Mesendoderm (in vitro differentiated cells): ENCODE data around the gene SQOR.
A peak's percentile ranks its signal among the peaks of the same experiment; 100 is the strongest.

Experiments used
- DNase-seq: peaks from one replicate; pipeline ENCODE4 v3.0.0; 2013
- H2AK5ac ChIP-seq: 2 replicates; pipeline ENCODE4 v1.6.1; 2013; ENCODE audit warnings: low read length, inconsistent platforms
- H2BK120ac ChIP-seq: 2 replicates; pipeline ENCODE4 v1.6.1; 2013; ENCODE audit warnings: low read depth, mild to moderate bottlenecking, low read length, moderate library complexity, mixed read lengths
- H2BK15ac ChIP-seq: replicated peaks from 2 replicates; pipeline ENCODE4 v1.6.1; 2013; ENCODE audit warnings: low read depth, mild to moderate bottlenecking, moderate library complexity
- H2BK5ac ChIP-seq: 2 replicates; pipeline ENCODE4 v1.6.1; 2013; ENCODE audit warnings: low read length, inconsistent platforms
- H3K18ac ChIP-seq: 2 replicates; pipeline ENCODE4 v1.6.1; 2013; ENCODE audit warnings: mild to moderate bottlenecking, low read length, mixed read lengths
- H3K23ac ChIP-seq: one replicate; pipeline ENCODE4 v1.6.1; 2013; ENCODE audit warnings: low read length
- H3K27ac ChIP-seq: 2 replicates; pipeline ENCODE4 v1.5.1; 2013; ENCODE audit warnings: low read depth, mild to moderate bottlenecking, inconsistent platforms, low read length, moderate library complexity
- H3K27me3 ChIP-seq: 2 replicates; pipeline ENCODE4 v1.6.1; 2013; ENCODE audit warnings: low read length, control low read depth, mild to moderate bottlenecking, inconsistent platforms; ENCODE audit not compliant: insufficient read depth, poor library complexity
- H3K36me3 ChIP-seq: 2 replicates; pipeline ENCODE4 v1.6.1; 2013; ENCODE audit warnings: low read length, inconsistent platforms; ENCODE audit not compliant: control insufficient read depth, insufficient read depth
- H3K4ac ChIP-seq: one replicate; pipeline ENCODE4 v1.6.1; 2013; ENCODE audit warnings: low read depth, mild to moderate bottlenecking, low read length, moderate library complexity
- H3K4me1 ChIP-seq: 2 replicates; pipeline ENCODE4 v1.6.1; 2013; ENCODE audit warnings: low read depth, low read length, inconsistent platforms; ENCODE audit not compliant: control insufficient read depth
- H3K4me2 ChIP-seq: 2 replicates; pipeline ENCODE4 v1.6.1; 2013; ENCODE audit warnings: low read length
- H3K4me3 ChIP-seq: 2 replicates; pipeline ENCODE4 v1.5.1; 2013; ENCODE audit warnings: mild to moderate bottlenecking, low read length
- H3K56ac ChIP-seq: one replicate; pipeline ENCODE4 v1.6.1; 2013; ENCODE audit warnings: low read length
- H3K79me1 ChIP-seq: 2 replicates; pipeline ENCODE4 v1.6.1; 2013; ENCODE audit warnings: low read length, inconsistent platforms
- H3K79me2 ChIP-seq: 2 replicates; pipeline ENCODE4 v1.6.1; 2013; ENCODE audit warnings: mild to moderate bottlenecking, low read length; ENCODE audit not compliant: control insufficient read depth, insufficient read depth
- H3K9ac ChIP-seq: 2 replicates; pipeline ENCODE4 v1.6.1; 2013; ENCODE audit warnings: low read length, inconsistent platforms
- H4K5ac ChIP-seq: one replicate; pipeline ENCODE4 v1.6.1; 2013; ENCODE audit warnings: low read length
- H4K8ac ChIP-seq: one replicate; pipeline ENCODE4 v1.6.1; 2013; ENCODE audit warnings: low read depth, mild to moderate bottlenecking, control low read depth, low read length, moderate library complexity
- WGBS: extraction: QIAGEN DNeasy Blood & Tissue Kit; methylation state at CpG from one replicate; pipeline ENCODE4 v1.1.7; 2013; ENCODE audit warnings: low lambda C conversion rate, missing lambda C conversion rate; ENCODE audit not compliant: insufficient coverage; ENCODE audit errors: extremely low coverage; 5-methylcytosine and 5-hydroxymethylcytosine counted together

SQOR gene

DNA sequence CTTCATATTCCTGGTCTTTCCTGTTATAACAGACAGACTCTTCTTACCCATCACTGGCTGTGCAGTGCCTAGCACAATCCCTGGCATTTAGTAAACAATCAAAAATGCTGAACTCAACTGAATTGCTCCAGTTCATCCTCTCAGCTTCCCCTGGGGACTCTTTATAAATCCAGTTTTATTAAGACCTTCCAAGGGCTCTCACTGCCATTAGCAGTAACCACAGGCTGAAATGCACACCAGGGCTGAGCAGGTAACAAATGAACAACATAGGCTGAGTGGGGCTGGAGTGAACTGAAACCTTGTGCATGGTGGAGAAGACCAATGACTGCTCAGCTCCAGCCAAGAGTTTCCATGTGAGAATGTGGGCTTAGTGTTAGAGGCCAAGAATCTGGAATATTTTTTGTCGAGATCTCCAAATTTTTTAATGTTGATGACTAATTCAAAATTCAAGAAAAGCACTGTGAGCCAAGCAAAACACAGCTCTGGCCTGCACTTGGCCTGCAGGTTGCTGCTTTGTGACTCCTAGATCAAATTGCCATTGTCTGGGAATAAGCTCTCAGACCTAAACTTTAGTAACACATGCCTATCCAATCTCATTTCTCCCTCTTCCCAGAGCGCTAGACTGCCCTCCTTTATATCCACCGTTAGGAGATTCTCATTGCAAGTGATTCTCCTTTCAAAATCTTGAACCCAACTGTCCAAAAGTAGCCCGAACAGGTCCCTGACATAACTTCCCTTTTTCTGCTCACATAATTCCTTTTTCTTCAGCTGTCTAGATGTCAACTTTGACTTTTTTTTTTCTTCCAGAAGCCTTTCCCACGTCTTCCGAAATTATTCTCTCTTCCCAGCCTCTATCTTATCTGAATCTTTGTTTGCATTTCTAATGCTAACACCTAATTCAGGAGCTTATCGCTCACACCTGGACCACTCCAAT lies 7.4 kb downstream of the SQOR start:
- DNase-seq, result peak; percentile 33
- Histone ChIP-seq H3K4ac (no peak overlapping the region), H3K27ac (no peak overlapping the region)

DNA sequence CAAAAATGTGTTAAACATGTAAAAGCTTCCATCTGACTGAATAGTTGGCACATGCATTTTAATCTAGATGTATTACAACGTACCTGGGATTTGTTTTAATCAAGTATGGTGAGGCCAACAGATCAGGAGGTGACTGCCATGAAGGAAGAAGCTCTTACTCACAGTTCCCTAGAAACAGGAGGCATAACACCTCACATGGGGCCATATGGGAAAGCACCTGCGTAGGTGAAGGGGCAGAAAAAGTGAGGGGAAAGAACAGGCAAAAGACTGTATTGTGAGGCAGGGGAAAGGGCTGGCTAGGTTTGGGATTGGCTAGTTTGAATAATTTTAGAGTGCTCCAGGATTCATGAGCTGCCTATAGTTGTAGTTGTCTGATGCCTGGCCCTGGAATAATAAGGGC lies 9.6 kb downstream of the SQOR start:
- H3K27ac ChIP-seq, result no peak overlapping the region
- no peak overlapping the region for H2BK5ac ChIP-seq
- H2BK120ac ChIP-seq, result no peak overlapping the region
- no peak overlapping the region for H3K56ac ChIP-seq
- no peak for DNase-seq
- no peak overlapping the region for H3K4me2 ChIP-seq
- H3K27me3 ChIP-seq, result peaks cover 6% of the 10 kb centered on the region
- H3K36me3 ChIP-seq, result no peaks in the 10 kb centered on the region
- H3K23ac ChIP-seq, result no peak overlapping the region
- no peak overlapping the region for H3K4ac ChIP-seq
- no peaks in the 10 kb centered on the region for H3K79me1 ChIP-seq
- no peak overlapping the region for H2AK5ac ChIP-seq
- H4K5ac ChIP-seq, result no peak overlapping the region
- H4K8ac ChIP-seq, result no peak overlapping the region
- no peak overlapping the region for H3K18ac ChIP-seq
- H3K79me2 ChIP-seq, result no peaks in the 10 kb centered on the region
- no peak overlapping the region for H2BK15ac ChIP-seq
- no peaks in the 10 kb centered on the region for H3K4me1 ChIP-seq
- no CpG with 5 or more reads among the region's 2 CpGs for WGBS
- no peak overlapping the region for H3K4me3 ChIP-seq
- H3K9ac ChIP-seq, result no peak overlapping the region

More for the DNA sequence above, 7.4 kb downstream of the SQOR start:
- H2BK120ac ChIP-seq, result no peak overlapping the region
- no peak overlapping the region for H2AK5ac ChIP-seq
- H3K27me3 ChIP-seq, result peaks cover 6% of the 10 kb centered on the region
- no peak overlapping the region for H3K4me2 ChIP-seq
- H3K36me3 ChIP-seq, result no peaks in the 10 kb centered on the region
- no peak overlapping the region for H2BK5ac ChIP-seq
- H3K4me3 ChIP-seq, result no peak overlapping the region
- H4K5ac ChIP-seq, result no peak overlapping the region
- H4K8ac ChIP-seq, result no peak overlapping the region
- H3K56ac ChIP-seq, result no peak overlapping the region
- H3K23ac ChIP-seq, result no peak overlapping the region
- no peak overlapping the region for H3K18ac ChIP-seq
- H3K79me2 ChIP-seq, result no peaks in the 10 kb centered on the region
- no peaks in the 10 kb centered on the region for H3K79me1 ChIP-seq
- H3K9ac ChIP-seq, result no peak overlapping the region
- WGBS, result no CpG with 5 or more reads among the region's 7 CpGs
- no peaks in the 10 kb centered on the region for H3K4me1 ChIP-seq
- H2BK15ac ChIP-seq, result no peak overlapping the region

DNA sequence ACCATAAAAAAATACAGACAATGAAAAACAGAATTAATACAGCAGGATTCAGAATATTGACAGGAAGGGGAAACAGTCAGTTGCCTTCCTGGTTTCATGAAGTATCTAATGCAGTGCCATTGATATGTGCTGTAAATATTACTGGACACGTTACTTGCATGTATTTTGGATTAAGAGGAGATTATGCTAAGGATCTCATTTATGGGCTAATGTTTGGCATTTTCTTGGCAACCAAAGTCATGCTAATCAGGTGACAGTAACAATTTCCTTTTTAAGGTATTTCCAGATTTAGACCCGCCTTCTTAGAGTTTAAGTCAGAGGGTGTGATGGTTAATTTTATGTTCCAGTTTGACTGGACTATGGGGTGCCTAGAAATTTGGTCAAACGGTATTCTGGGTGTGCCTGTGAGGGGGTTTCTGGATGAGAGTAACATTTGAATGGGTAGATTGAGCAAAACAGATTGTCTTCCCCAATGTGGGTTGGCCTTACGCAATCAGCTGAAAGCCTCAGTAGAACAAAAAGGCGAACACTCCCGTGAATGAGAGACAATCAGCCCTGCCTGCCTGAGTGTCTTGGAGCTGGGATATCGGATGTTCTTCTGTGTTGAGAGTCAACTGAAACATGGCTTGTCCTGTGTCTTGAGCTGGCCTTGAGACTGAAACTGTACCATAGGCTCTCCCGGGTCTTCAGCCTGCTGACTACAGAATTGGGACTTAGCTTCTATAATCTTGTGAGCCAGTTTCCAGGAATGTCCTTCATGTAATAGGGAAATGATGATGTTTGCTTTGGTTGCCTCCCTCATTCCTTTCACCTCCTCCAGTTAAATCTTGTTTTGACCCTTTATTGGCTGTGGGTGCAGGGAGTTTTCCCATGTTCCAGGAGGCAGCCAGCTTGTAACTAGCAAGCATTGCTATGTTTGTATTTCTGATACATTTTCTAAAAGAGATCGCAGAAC lies 10.5 kb downstream of the SQOR start:
- Histone ChIP-seq H3K4me2 (no peak overlapping the region), H3K4ac (no peak overlapping the region)

DNA sequence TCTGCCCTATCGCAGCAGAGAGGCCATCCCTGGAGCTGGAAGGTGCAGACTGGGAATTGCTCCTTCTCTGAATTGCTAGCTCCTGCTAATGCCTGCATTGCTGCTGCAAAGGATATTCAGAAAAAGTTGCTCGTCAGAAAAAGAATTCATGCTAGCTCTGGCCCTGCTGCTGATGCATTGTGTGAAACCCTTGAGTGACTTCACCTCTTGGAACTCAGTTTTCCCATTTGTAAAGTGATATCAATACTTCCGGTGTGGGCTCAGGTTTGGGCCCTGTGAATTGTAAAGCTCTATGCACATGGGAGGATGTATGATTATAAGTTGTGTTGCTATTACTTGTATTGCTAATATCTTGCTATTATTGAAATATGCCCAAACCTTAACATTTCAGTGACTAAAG lies 11.4 kb downstream of the SQOR start:
- Histone ChIP-seq H4K5ac (no peak overlapping the region), H2BK5ac (no peak overlapping the region), H3K56ac (no peak overlapping the region), H2AK5ac (no peak overlapping the region), H3K27me3 (no peaks in the 10 kb centered on the region), H3K9ac (no peak overlapping the region), H3K4me3 (no peak overlapping the region), H3K79me2 (no peaks in the 10 kb centered on the region), H3K4ac (no peak overlapping the region), H2BK15ac (no peak overlapping the region), H3K18ac (no peak overlapping the region), H3K23ac (no peak overlapping the region), H3K36me3 (no peaks in the 10 kb centered on the region), H3K79me1 (no peaks in the 10 kb centered on the region), H4K8ac (no peak overlapping the region), H3K27ac (no peak overlapping the region), H3K4me2 (no peak overlapping the region), H2BK120ac (no peak overlapping the region), H3K4me1 (no peaks in the 10 kb centered on the region)
- WGBS, result no CpG with 5 or more reads among the region's 3 CpGs
- no peak for DNase-seq

More for the DNA sequence above, 10.5 kb downstream of the SQOR start:
- Histone ChIP-seq H3K27ac (no peak overlapping the region), H3K23ac (no peak overlapping the region), H2AK5ac (no peak overlapping the region), H3K4me1 (no peaks in the 10 kb centered on the region), H3K4me3 (no peak overlapping the region), H3K56ac (no peak overlapping the region), H2BK5ac (no peak overlapping the region), H3K79me2 (no peaks in the 10 kb centered on the region), H3K27me3 (peaks cover 3% of the 10 kb centered on the region), H3K18ac (no peak overlapping the region), H4K8ac (no peak overlapping the region), H2BK120ac (no peak overlapping the region), H4K5ac (no peak overlapping the region), H3K79me1 (no peaks in the 10 kb centered on the region), H3K9ac (no peak overlapping the region), H2BK15ac (no peak overlapping the region), H3K36me3 (no peaks in the 10 kb centered on the region)
- WGBS, result no CpG with 5 or more reads among the region's 9 CpGs
- no peak for DNase-seq

DNA sequence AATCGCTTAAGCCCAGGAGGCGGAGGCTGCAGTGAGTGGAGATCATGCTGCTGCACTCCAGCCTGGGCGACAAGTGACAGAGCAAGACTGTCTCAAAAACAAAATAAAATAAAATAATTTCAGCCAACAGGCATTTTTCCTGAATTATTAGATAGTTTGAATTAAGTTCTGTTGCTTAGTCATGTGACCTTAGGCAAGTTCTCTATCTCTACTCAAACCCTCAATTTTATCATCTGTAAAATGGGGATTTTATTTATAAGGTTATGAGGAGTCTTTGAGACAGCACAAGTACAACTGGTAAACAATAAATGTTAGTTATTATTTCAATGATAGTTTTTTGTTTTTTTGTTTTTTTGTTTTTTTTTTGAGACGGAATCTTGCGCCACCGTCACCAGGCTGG lies 13.0 kb downstream of the SQOR start:
- H2BK5ac ChIP-seq, result no peak overlapping the region

More for the DNA sequence above, 13.0 kb downstream of the SQOR start:
- H3K56ac ChIP-seq, result no peak overlapping the region
- H3K4me3 ChIP-seq, result no peak overlapping the region
- H3K27me3 ChIP-seq, result no peaks in the 10 kb centered on the region
- no peak overlapping the region for H2BK120ac ChIP-seq
- H4K8ac ChIP-seq, result no peak overlapping the region
- H3K9ac ChIP-seq, result no peak overlapping the region
- no peak for DNase-seq
- no peak overlapping the region for H3K23ac ChIP-seq
- no peak overlapping the region for H4K5ac ChIP-seq
- WGBS, result no CpG with 5 or more reads among the region's 6 CpGs
- H2BK15ac ChIP-seq, result no peak overlapping the region
- no peak overlapping the region for H3K27ac ChIP-seq
- no peaks in the 10 kb centered on the region for H3K36me3 ChIP-seq
- no peaks in the 10 kb centered on the region for H3K79me2 ChIP-seq
- no peak overlapping the region for H3K18ac ChIP-seq
- H3K4ac ChIP-seq, result no peak overlapping the region
- no peaks in the 10 kb centered on the region for H3K79me1 ChIP-seq
- no peaks in the 10 kb centered on the region for H3K4me1 ChIP-seq
- H3K4me2 ChIP-seq, result no peak overlapping the region
- no peak overlapping the region for H2AK5ac ChIP-seq
